ENCODE results near the gene LRRC37A3. TPM values are rescaled to one million over a fixed set of nuclear protein-coding genes. Genes with fewer than 3 reads are reported as not detected.
"Not testable (repeated sequence)": the region's sequence is repeated elsewhere in the genome, so short reads cannot be mapped to it uniquely, and the experiment has no call there.

The LRRC37A3 gene
- total RNA-seq (2016; rRNA removed; fragmentation: Illumina TruSeq; extraction: Trizol): 0.81 and 1.1 TPM in 2 replicates
- total RNA-seq (2016; cell fraction: cytosol; rRNA removed; fragmentation: Illumina TruSeq; extraction: Trizol; ENCODE audit: low read depth): 5.0 and 5.2 TPM in 2 replicates
- 0.97 and 1.1 TPM in 2 replicates for total RNA-seq (2016; cell fraction: insoluble cytoplasmic fraction; rRNA removed; fragmentation: Illumina TruSeq; extraction: Trizol)
- total RNA-seq (2016; cell fraction: membrane; rRNA removed; fragmentation: Illumina TruSeq; extraction: Trizol): 1.3 and 2.1 TPM in 2 replicates
- 4.7 and 6.7 TPM in 2 replicates for total RNA-seq (2016; cell fraction: nucleus; rRNA removed; fragmentation: Illumina TruSeq; extraction: Trizol)
- 0.54 and 0.62 TPM in 2 replicates for polyA plus RNA-seq (2011; rRNA removed)
- 0.24 and 0.56 TPM in 2 replicates for polyA plus RNA-seq (2011; cell fraction: cytosol; rRNA removed)
- polyA plus RNA-seq (2011; cell fraction: nucleus; rRNA removed): 1.2 and 2.3 TPM in 2 replicates
- 0.67 and 1.2 TPM in 2 replicates for polyA plus RNA-seq (2012)
- 0.34 and 0.40 TPM in 2 replicates for polyA plus RNA-seq (2016; cell fraction: cytosol; fragmentation: Illumina TruSeq; extraction: Trizol; ENCODE audit: low read depth)
- polyA plus RNA-seq (2016; cell fraction: insoluble cytoplasmic fraction; fragmentation: Illumina TruSeq; extraction: Trizol; ENCODE audit: low read depth): 0.52 and 1.1 TPM in 2 replicates
- 0.24 and 0.45 TPM in 2 replicates for polyA plus RNA-seq (2016; cell fraction: membrane; fragmentation: Illumina TruSeq; extraction: Trizol; ENCODE audit: low read depth)
- 2.8 and 4.0 TPM in 2 replicates for polyA plus RNA-seq (2016; cell fraction: nucleus; fragmentation: Illumina TruSeq; extraction: Trizol; ENCODE audit: insufficient read depth, low read depth)
- polyA minus RNA-seq (2011; rRNA and poly(A)+ RNA removed; ENCODE audit: low replicate concordance): 2.6 and 13.1 TPM in 2 replicates
- 0.40 and 1.3 TPM in 2 replicates for polyA minus RNA-seq (2011; cell fraction: cytosol; rRNA and poly(A)+ RNA removed)
- 11.1 and 12.6 TPM in 2 replicates for polyA minus RNA-seq (2011; cell fraction: nucleus; rRNA and poly(A)+ RNA removed)
- percentile 56 among the genes with signal in this experiment for Bru-seq, nascent RNA
- BruChase-seq, experiment 1, labeled RNA remaining after a 6-hour chase: percentile 48 among the genes with signal in this experiment
- percentile 59 among the genes with signal in this experiment for BruChase-seq, experiment 2, labeled RNA remaining after a 2-hour chase
- long read RNA-seq, experiment 1: 0 reads
- long read RNA-seq, experiment 2, partial matches to known transcripts: 0 of 2 reads
- long read RNA-seq, experiment 2, other reads (novel, unspliced or antisense): 2 of 2 reads

DNA sequence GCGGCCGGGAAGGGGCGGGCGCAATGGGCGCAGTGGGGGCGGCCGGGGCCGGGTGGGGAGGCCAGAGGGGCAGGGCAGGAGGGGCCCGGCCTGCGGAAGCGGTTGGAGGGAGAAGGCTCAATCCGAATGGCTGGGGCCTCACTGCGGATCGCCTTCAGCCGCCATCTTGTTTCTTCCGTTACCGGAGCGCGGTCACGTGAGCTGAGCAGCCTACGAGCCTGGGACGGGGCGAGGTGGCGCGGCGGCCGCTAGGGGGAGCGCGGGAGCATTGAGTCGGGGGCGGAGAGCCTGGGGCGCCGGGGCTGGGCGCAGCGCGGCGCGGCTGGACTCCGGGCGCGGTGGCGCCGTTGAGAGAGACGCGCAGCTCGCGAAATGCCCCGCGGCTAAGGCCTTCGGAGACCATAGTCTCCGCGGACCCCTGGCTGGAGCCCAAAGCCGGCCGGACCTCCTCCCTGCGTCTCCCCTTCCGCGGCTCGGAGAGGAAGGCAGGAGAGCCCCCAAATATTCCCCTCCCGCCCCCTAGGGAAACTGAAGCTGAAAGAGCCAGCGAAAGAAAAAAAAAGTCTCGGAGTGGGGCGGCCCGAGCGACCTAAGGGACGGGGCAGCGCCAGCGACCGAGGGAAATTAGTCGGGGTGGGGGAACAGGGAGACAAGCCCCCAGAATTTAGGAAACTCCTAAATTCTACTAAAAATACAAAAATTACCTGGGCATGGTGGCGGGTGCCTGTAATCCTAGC, at the start of gene LRRC37A3:
LRRC37A3 (minus strand) TSS at position 190 of the 737 bp plus-strand sequence. CDS start 22,221 bp downstream, outside the sequence.
- in situ Hi-C loops (cut with HindIII; ENCODE audit: extremely low pct_ligation_motif_present, low pct_unique_long_range_greater_than_20kb); H3K27me3 ChIP-seq (ENCODE audit: control insufficient read depth in 1 of 2, insufficient read depth in 2 of 2, low read length in 2 of 2); H3K9me3 ChIP-seq (ENCODE audit: low read length); H4K20me1 ChIP-seq (ENCODE audit: insufficient read depth, low read length); H3K36me3 ChIP-seq (replicated peaks in 1 of 2; ENCODE audit: control insufficient read depth in 1 of 2, insufficient read depth in 2 of 2, low read length in 2 of 2); H3K79me2 ChIP-seq (ENCODE audit: insufficient read depth, low read length); FAIRE-seq: not testable (repeated sequence)
- DNase-seq (ENCODE audit: low spot score) (peak; percentile 91), ATAC-seq (peak; percentile 97)
- ChIA-PET CTCF (ENCODE audit: low intra/inter-chr PET ratio, low total read pairs) (interaction anchor here (0.7 to 2.5 kb wide), 2 partner anchors 19 to 43 kb away, joined by 3 to 9 read pairs; no protein-coding TSS in a partner anchor), POLR2A (interaction anchor here (0.8 to 2.4 kb wide), 9 partner anchors 40 to 414 kb away, joined by 3 to 11 read pairs (median 4); partner anchors contain the start of genes DDX5 and GNA13)
- Histone ChIP-seq H3K4me2 (ENCODE audit: low read depth, low read length) (peak within 1 kb of the TSS; percentile 96), H3K27ac (ENCODE audit: extremely low read length, insufficient read depth, low read length) (peak within 1 kb of the TSS; percentile 57), H3K4me3 (replicated peaks in 1 of 3; ENCODE audit: insufficient read depth in 1 of 3, low read depth in 2 of 3, low read length in 3 of 3) (peak within 1 kb of the TSS; percentile 60 to 78 (median 64)), H2AFZ (ENCODE audit: low read length) (peak within 1 kb of the TSS; percentile 89), H3K9ac (ENCODE audit: insufficient read depth, low read depth, low read length) (peak within 1 kb of the TSS; percentile 54), H3K4me1 (ENCODE audit: insufficient read depth, low read length) (peaks cover 14% of the 10 kb centered on the region)
- BruUV-seq (replicated peaks): TSS peak; percentile 80
- WGBS (ENCODE audit: low lambda C conversion rate): under 1% methylated on average over 48 of the region's 70 CpGs
- intact Hi-C loops (cut with micrococcal nuclease; ENCODE audit: unreplicated experiment): loop anchor here (2.0 kb wide), 1 partner anchor 39 kb away; no protein-coding TSS in a partner anchor
- TF ChIP-seq CBFB (CRISPR knock-in tag; IDR thresholded peaks at IDR 0.05) (peak; percentile 41; the same call in 1 of the 2 replicates), RERE (CRISPR knock-in tag; IDR thresholded peaks at IDR 0.05; ENCODE audit: low read depth) (peak; percentile 57; the same call in 1 of the 2 replicates), ZNF674 (CRISPR knock-in tag; IDR thresholded peaks at IDR 0.05; ENCODE audit: low read depth) (peak; percentile 83; the same call in 1 of the 2 replicates), STAG1 (CRISPR knock-in tag; IDR thresholded peaks at IDR 0.05) (peak; percentile 53), POLR2AphosphoS5 (IDR thresholded peaks at IDR 0.05; ENCODE audit: low read depth, low read length) (peak; percentile 66), GFI1 (CRISPR knock-in tag; IDR thresholded peaks at IDR 0.05; ENCODE audit: borderline replicate concordance) (0 out of 2 replicates have a peak, but pooled peaks have one; percentile 14), ZNF614 (CRISPR knock-in tag; IDR thresholded peaks at IDR 0.05; ENCODE audit: borderline replicate concordance) (peak; percentile 63; the same call in 1 of the 2 replicates), REL (CRISPR knock-in tag; conservative IDR thresholded peaks at IDR 0.05) (0 out of 2 replicates have a peak, but pooled peaks have one; percentile 47), ZNF768 (CRISPR knock-in tag; IDR thresholded peaks at IDR 0.05) (peak; percentile 77), FOSL2 (CRISPR knock-in tag; IDR thresholded peaks at IDR 0.05) (peak; percentile 68)
- TF ChIP-seq, protein P1, sequence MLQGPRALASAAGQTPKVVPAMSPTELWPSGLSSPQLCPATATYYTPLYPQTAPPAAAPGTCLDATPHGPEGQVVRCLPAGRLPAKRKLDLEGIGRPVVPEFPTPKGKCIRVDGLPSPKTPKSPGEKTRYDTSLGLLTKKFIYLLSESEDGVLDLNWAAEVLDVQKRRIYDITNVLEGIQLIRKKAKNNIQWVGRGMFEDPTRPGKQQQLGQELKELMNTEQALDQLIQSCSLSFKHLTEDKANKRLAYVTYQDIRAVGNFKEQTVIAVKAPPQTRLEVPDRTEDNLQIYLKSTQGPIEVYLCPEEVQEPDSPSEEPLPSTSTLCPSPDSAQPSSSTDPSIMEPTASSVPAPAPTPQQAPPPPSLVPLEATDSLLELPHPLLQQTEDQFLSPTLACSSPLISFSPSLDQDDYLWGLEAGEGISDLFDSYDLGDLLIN (CRISPR knock-in tag; IDR thresholded peaks at IDR 0.05; ENCODE audit: borderline replicate concordance): 0 out of 2 replicates have a peak, but pooled peaks have one; percentile 42

Data from HepG2 (cell line).